SK-N-SH treated with all-trans-retinoic acid at 6 μM for 48 hours (cell line): Measurements from ENCODE around the gene DYNC1LI1.

Experiments used
- CREB5 ChIP-seq: fragments of 250-450 bp; sonication (Bioruptor Pico); IDR thresholded peaks from 2 replicates; pipeline ENCODE4 v1.5.1; 2020; ENCODE audit warnings: low read depth, mild to moderate bottlenecking, moderate library complexity
- CSDC2 ChIP-seq: fragments of 250-450 bp; sonication (Bioruptor Pico); IDR thresholded peaks from 2 replicates; pipeline ENCODE4 v1.5.0; 2020; ENCODE audit warnings: mild to moderate bottlenecking, moderate library complexity
- OSR1 ChIP-seq: fragments of 250-450 bp; sonication (Bioruptor Pico); IDR thresholded peaks from 2 replicates; pipeline ENCODE4 v1.8.0; 2022; ENCODE audit warnings: moderate library complexity, mild to moderate bottlenecking, inconsistent platforms
- PATZ1 ChIP-seq: fragments of 250-450 bp; sonication (Bioruptor Pico); IDR thresholded peaks from 2 replicates; pipeline ENCODE4 v1.8.0; 2020; ENCODE audit warnings: mild to moderate bottlenecking, moderate library complexity, borderline replicate concordance
- POU6F1 ChIP-seq: fragments of 250-450 bp; sonication (Bioruptor Pico); IDR thresholded peaks from 2 replicates; pipeline ENCODE4 v1.8.0; 2021; ENCODE audit warnings: low read depth, mild to moderate bottlenecking, moderate library complexity, borderline replicate concordance
- RARB ChIP-seq: fragments of 250-450 bp; sonication (Bioruptor Pico); IDR thresholded peaks from 2 replicates; pipeline ENCODE4 v1.8.0; 2021; ENCODE audit warnings: mild to moderate bottlenecking, moderate library complexity
- TCF4 ChIP-seq: fragments of 250-450 bp; sonication (Bioruptor Pico); IDR thresholded peaks from 2 replicates; pipeline ENCODE4 v1.8.0; 2021; ENCODE audit warnings: mild to moderate bottlenecking, moderate library complexity, borderline replicate concordance
- ZNF565 ChIP-seq: fragments of 450-650 bp; formaldehyde crosslinking; conservative IDR thresholded peaks from 2 replicates; pipeline ENCODE4 v1.5.0; 2020; ENCODE audit warnings: low read depth, mild to moderate bottlenecking, moderate library complexity
- ZNF8 ChIP-seq: fragments of 450-650 bp; formaldehyde crosslinking; IDR thresholded peaks from 2 replicates; pipeline ENCODE4 v1.5.0; 2020; ENCODE audit warnings: mild to moderate bottlenecking, moderate library complexity
- TF ChIP-seq, protein P1 (sequence below): fragments of 250-450 bp; sonication (Bioruptor Pico); IDR thresholded peaks from 2 replicates; pipeline ENCODE4 v1.5.0; 2020; ENCODE audit warnings: mild to moderate bottlenecking, moderate library complexity

DNA sequence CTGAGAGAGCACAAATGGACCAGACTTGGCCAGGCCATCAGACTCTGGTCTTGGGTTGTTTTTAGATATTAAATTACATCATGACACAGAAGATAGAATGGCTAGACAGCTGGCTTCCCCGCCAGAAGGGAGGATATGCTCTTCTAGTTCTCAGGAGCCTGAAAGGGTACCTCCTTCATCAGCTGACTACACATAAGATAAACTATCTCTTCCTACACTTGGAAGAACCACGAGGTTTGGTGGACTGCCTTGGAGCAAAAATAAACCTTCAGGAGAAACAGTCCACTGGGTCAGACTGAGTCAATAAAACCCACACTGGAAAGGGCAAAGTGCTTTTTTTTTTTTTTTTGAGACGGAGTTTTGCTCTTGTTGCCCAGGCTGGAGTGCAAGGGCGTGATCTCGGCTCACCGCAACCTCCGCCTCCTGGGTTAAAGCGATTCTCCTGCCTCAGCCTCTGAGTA is 26.3 kb upstream of the DYNC1LI1 start:
- TF ChIP-seq PATZ1 (CRISPR knock-in tag) (no peak), POU6F1 (CRISPR knock-in tag) (no peak), CSDC2 (CRISPR knock-in tag) (no peak), OSR1 (CRISPR knock-in tag) (no peak), ZNF8 (CRISPR knock-in tag) (no peak), RARB (no peak), ZNF565 (CRISPR knock-in tag) (no peak), CREB5 (CRISPR knock-in tag) (no peak), TCF4 (CRISPR knock-in tag) (no peak)
- TF ChIP-seq, protein P1, sequence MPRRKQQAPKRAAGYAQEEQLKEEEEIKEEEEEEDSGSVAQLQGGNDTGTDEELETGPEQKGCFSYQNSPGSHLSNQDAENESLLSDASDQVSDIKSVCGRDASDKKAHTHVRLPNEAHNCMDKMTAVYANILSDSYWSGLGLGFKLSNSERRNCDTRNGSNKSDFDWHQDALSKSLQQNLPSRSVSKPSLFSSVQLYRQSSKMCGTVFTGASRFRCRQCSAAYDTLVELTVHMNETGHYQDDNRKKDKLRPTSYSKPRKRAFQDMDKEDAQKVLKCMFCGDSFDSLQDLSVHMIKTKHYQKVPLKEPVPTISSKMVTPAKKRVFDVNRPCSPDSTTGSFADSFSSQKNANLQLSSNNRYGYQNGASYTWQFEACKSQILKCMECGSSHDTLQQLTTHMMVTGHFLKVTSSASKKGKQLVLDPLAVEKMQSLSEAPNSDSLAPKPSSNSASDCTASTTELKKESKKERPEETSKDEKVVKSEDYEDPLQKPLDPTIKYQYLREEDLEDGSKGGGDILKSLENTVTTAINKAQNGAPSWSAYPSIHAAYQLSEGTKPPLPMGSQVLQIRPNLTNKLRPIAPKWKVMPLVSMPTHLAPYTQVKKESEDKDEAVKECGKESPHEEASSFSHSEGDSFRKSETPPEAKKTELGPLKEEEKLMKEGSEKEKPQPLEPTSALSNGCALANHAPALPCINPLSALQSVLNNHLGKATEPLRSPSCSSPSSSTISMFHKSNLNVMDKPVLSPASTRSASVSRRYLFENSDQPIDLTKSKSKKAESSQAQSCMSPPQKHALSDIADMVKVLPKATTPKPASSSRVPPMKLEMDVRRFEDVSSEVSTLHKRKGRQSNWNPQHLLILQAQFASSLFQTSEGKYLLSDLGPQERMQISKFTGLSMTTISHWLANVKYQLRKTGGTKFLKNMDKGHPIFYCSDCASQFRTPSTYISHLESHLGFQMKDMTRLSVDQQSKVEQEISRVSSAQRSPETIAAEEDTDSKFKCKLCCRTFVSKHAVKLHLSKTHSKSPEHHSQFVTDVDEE (CRISPR knock-in tag): no peak
